NCI-H2196 treated with DMSO at 0.1 percent for 48 hours (cell line): Measurements from ENCODE around the gene GSN.

Source experiments
- DNase-seq: peaks from one replicate; lab custom pipeline; 2025; ENCODE audit not compliant: unreplicated experiment; lab: John Stamatoyannopoulos, UW

GSN gene

DNA sequence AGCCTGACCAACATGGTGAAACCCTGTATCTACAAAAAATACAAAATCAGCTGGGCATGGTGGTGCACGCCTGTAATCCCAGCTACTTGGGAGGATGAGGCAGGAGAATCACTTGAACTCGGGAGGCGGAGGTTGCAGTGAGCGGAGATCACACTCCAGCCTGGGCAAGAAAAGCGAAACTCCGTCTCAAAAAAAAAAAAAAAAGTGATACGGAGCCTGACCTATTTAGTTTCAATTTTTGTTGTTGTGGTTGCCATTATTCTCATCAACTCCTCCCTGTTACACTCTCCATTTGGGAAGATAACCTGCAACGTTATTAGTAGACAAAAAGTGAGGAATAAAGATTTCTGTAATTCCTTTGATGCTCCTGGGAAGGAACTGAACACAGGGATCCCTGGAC, 100.8 kb downstream of the GSN start:
- no peak for DNase-seq

- peak; percentile 57 for DNase-seq
Measured at GRCh38 chr9:121369595-121370265, 101.8 kb downstream of the GSN start, which contains the start of gene STOM. Gene STOM, minus strand, starts transcription at chr9:121370250. Its CDS starts 63 bp downstream, at chr9:121370187.

DNA sequence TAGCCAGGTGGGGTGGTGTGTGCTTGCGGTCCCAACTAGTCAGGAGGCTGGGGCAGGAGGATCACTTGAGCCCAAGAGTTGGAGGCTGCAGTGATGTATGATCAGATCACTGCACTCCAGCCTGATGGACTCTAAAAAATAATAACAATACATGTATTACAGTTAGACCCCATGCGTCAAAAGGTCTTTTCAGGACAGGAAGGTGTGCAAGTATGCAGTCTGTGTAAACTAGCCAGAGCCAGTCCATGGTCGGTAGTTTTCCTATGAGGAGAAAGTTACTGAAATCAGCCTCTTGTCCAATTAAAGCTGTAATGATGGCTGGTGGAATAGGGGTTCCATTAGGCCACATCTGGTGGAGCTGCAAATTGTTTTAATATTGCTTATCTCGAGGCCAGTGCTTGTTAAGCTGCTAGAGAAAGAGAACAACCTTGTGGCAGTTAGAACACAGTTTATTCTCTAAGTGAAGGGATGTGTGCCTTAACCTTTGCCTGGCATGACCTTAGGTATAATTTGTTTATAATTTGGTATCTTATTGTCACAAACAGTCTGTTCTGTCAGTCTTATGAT, 103.6 kb downstream of the GSN start:
- no peak for DNase-seq

GRCh38 chr9:121372239-121373010, 104.5 kb downstream of the GSN start:
- no peak for DNase-seq

- peak; percentile 37 for DNase-seq
Measured at GRCh38 chr9:121373011-121373729, 105.2 kb downstream of the GSN start.

DNA sequence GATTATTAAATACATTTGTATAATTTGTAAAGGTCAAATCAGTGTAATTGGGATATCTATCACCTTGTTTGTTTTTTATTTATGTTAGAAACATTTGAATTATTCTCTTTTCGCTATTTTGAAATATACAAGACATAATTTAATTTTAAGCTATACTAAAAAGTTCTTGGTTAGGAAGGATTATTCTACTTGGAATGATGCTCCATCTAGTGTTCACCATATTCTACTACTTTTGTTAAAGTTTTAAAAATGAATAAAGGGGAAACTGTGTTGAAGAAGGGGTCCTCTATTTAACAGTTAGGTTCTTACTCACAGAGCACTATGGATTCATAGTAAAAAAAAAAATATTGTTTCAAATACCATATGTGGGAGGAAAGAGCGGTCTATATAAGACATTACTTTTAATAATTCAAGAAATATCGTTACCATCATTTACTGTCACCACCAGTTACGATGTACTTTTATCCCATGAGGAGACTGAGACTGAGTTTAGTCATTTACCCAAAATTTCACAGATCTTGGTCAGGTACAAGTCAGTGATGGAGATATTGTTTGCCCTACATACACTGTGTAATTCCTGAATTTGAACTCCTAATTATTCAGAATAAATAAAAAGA, 108.4 kb downstream of the GSN start:
- DNase-seq = no peak

GRCh38 chr9:121380846-121381245, 112.9 kb downstream of the GSN start:
- DNase-seq = no peak
